Smooth muscle cell (in vitro differentiated cells): ENCODE results near the gene BRSK2. TPM values are rescaled to one million over a fixed set of nuclear protein-coding genes. Genes with fewer than 3 reads are reported as not detected.

Experiments used
- DNase-seq: peaks from one replicate; lab custom pipeline; 2025; ENCODE audit not compliant: unreplicated experiment; lab: John Stamatoyannopoulos, UW
- H2AFZ ChIP-seq: fragments of 200-600 bp; sonication (generic); 2 replicates; pipeline ENCODE4 v1.6.0; 2016; ENCODE audit warnings: antibody characterized with exemption, low read depth, mild to moderate bottlenecking
- H3F3A ChIP-seq: fragments of 200-600 bp; sonication (generic); 2 replicates; pipeline ENCODE4 v1.6.0; 2017; ENCODE audit warnings: antibody characterized with exemption, low read depth
- H3K27ac ChIP-seq: fragments of 200-600 bp; sonication (generic); 2 replicates; pipeline ENCODE4 v1.5.1; 2016; ENCODE audit warnings: low read depth, mild to moderate bottlenecking
- H3K27me3 ChIP-seq: fragments of 200-600 bp; sonication (generic); 2 replicates; pipeline ENCODE4 v1.6.1; 2016; ENCODE audit warnings: low read depth, mild to moderate bottlenecking
- H3K36me3 ChIP-seq: fragments of 200-600 bp; sonication (generic); 2 replicates; pipeline ENCODE4 v1.5.1; 2016; ENCODE audit warnings: low read depth
- H3K4me1 ChIP-seq: fragments of 200-600 bp; sonication (generic); 2 replicates; pipeline ENCODE4 v1.5.1; 2016; ENCODE audit warnings: low read depth
- H3K4me2 ChIP-seq: fragments of 200-600 bp; sonication (generic); 2 replicates; pipeline ENCODE4 v1.6.0; 2016; ENCODE audit warnings: mild to moderate bottlenecking
- H3K4me3 ChIP-seq: fragments of 200-600 bp; sonication (generic); 2 replicates; pipeline ENCODE4 v1.5.1; 2016; ENCODE audit warnings: mild to moderate bottlenecking
- H3K79me2 ChIP-seq: fragments of 200-600 bp; sonication (generic); 2 replicates; pipeline ENCODE4 v1.6.0; 2016; ENCODE audit warnings: low read depth, mild to moderate bottlenecking
- H3K9ac ChIP-seq: fragments of 200-600 bp; sonication (generic); 2 replicates; pipeline ENCODE4 v1.6.0; 2016; ENCODE audit warnings: low read depth
- H3K9me3 ChIP-seq: fragments of 200-600 bp; sonication (generic); replicated peaks from 2 replicates; pipeline ENCODE4 v1.5.1; 2016; ENCODE audit warnings: low read depth
- H4K20me1 ChIP-seq: fragments of 200-600 bp; sonication (generic); 2 replicates; pipeline ENCODE4 v1.6.0; 2016; ENCODE audit warnings: low read depth
- CTCF ChIP-seq: fragments of 200-600 bp; sonication (generic); IDR thresholded peaks from 2 replicates; pipeline ENCODE4 v1.5.1; 2017; ENCODE audit warnings: borderline replicate concordance, mild to moderate bottlenecking, antibody characterized with exemption; ENCODE audit not compliant: insufficient read depth, poor library complexity, severe bottlenecking
- WGBS: methylation state at CpG from one replicate; pipeline ENCODE4 v1.1.7; 2016; ENCODE audit warnings: low lambda C conversion rate; 5-methylcytosine and 5-hydroxymethylcytosine counted together
- polyA plus RNA-seq: library from polyadenylated mRNA; unstranded; fragments of >200 nt; fragmentation: Nextera tagmentation; extraction: Ambion mirVana; gene quantifications from 2 replicates; pipeline ENCODE4 v1.2.1, GENCODE V29; 2016
- total RNA-seq: library from RNA; depleted of rRNA; stranded (reverse); fragments of >200 nt; gene quantifications from 2 replicates; pipeline ENCODE4 v1.2.3, GENCODE V29; 2014

The BRSK2 gene
- total and polyA plus RNA-seq, 2 experiments from 2014 or later = 1.5 to 5.2 TPM

GRCh38 chr11:1497600-1497999 is 107.9 kb downstream of the BRSK2 start:
- no peak overlapping the region for H3K27ac ChIP-seq
- peaks cover 98% of the 10 kb centered on the region for H4K20me1 ChIP-seq
- H3K4me2 ChIP-seq = no peak overlapping the region
- H3K79me2 ChIP-seq = peaks cover 49% of the 10 kb centered on the region
- H3K4me3 ChIP-seq = no peak overlapping the region
- no peaks in the 10 kb centered on the region for H3F3A ChIP-seq
- no peak for DNase-seq
- no peaks in the 10 kb centered on the region for H3K9me3 ChIP-seq
- H3K9ac ChIP-seq = no peak overlapping the region
- H3K27me3 ChIP-seq = no peaks in the 10 kb centered on the region
- H3K4me1 ChIP-seq = no peaks in the 10 kb centered on the region
- no peaks in the 10 kb centered on the region for H3K36me3 ChIP-seq
- 96% methylated on average over 5 of the region's 5 CpGs for WGBS
- no peak overlapping the region for H2AFZ ChIP-seq
- no peak for TF ChIP-seq CTCF

- H4K20me1 ChIP-seq = peaks cover 98% of the 10 kb centered on the region
- no peak overlapping the region for H3K27ac ChIP-seq
- no peak for TF ChIP-seq CTCF
- H3K36me3 ChIP-seq = no peaks in the 10 kb centered on the region
- no peaks in the 10 kb centered on the region for H3K9me3 ChIP-seq
- no peaks in the 10 kb centered on the region for H3K27me3 ChIP-seq
- no peaks in the 10 kb centered on the region for H3F3A ChIP-seq
- DNase-seq = no peak
- H3K4me1 ChIP-seq = no peaks in the 10 kb centered on the region
- no peak overlapping the region for H3K9ac ChIP-seq
- no peak overlapping the region for H2AFZ ChIP-seq
- no peak overlapping the region for H3K4me3 ChIP-seq
- peaks cover 42% of the 10 kb centered on the region for H3K79me2 ChIP-seq
- H3K4me2 ChIP-seq = no peak overlapping the region
- 95% methylated on average over 13 of the region's 13 CpGs for WGBS
Observed at GRCh38 chr11:1498262-1498661, 108.5 kb downstream of the BRSK2 start.

- H3K4me1 ChIP-seq = no peaks in the 10 kb centered on the region
- H3K27ac ChIP-seq = no peak overlapping the region
- peaks cover 31% of the 10 kb centered on the region for H3K79me2 ChIP-seq
- no peak overlapping the region for H3K4me2 ChIP-seq
- 94% methylated on average over 28 of the region's 28 CpGs for WGBS
- no peak overlapping the region for H3K4me3 ChIP-seq
- no peak for TF ChIP-seq CTCF
- no peak overlapping the region for H2AFZ ChIP-seq
- no peak overlapping the region for H3K9ac ChIP-seq
- no peaks in the 10 kb centered on the region for H3K36me3 ChIP-seq
- peaks cover 98% of the 10 kb centered on the region for H4K20me1 ChIP-seq
- no peaks in the 10 kb centered on the region for H3K9me3 ChIP-seq
- no peaks in the 10 kb centered on the region for H3F3A ChIP-seq
- no peaks in the 10 kb centered on the region for H3K27me3 ChIP-seq
- no peak for DNase-seq
Observed at GRCh38 chr11:1499261-1499890, 109.6 kb downstream of the BRSK2 start.

- H3K36me3 ChIP-seq = no peaks in the 10 kb centered on the region
- no peak overlapping the region for H3K9ac ChIP-seq
- H4K20me1 ChIP-seq = peaks cover 98% of the 10 kb centered on the region
- no peaks in the 10 kb centered on the region for H3K9me3 ChIP-seq
- no peaks in the 10 kb centered on the region for H3F3A ChIP-seq
- 96% methylated on average over 14 of the region's 14 CpGs for WGBS
- no peak overlapping the region for H3K4me3 ChIP-seq
- no peaks in the 10 kb centered on the region for H3K27me3 ChIP-seq
- DNase-seq = no peak
- H2AFZ ChIP-seq = no peak overlapping the region
- no peak overlapping the region for H3K4me2 ChIP-seq
- no peak for TF ChIP-seq CTCF
- H3K4me1 ChIP-seq = no peaks in the 10 kb centered on the region
- no peak overlapping the region for H3K27ac ChIP-seq
- peaks cover 27% of the 10 kb centered on the region for H3K79me2 ChIP-seq
Observed at GRCh38 chr11:1499899-1500298, 110.2 kb downstream of the BRSK2 start.
